ENCODE results near the gene OLIG1.
A peak's percentile ranks its signal among the peaks of the same experiment; 100 is the strongest.

Gene OLIG1, protein sequence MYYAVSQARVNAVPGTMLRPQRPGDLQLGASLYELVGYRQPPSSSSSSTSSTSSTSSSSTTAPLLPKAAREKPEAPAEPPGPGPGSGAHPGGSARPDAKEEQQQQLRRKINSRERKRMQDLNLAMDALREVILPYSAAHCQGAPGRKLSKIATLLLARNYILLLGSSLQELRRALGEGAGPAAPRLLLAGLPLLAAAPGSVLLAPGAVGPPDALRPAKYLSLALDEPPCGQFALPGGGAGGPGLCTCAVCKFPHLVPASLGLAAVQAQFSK

DNA sequence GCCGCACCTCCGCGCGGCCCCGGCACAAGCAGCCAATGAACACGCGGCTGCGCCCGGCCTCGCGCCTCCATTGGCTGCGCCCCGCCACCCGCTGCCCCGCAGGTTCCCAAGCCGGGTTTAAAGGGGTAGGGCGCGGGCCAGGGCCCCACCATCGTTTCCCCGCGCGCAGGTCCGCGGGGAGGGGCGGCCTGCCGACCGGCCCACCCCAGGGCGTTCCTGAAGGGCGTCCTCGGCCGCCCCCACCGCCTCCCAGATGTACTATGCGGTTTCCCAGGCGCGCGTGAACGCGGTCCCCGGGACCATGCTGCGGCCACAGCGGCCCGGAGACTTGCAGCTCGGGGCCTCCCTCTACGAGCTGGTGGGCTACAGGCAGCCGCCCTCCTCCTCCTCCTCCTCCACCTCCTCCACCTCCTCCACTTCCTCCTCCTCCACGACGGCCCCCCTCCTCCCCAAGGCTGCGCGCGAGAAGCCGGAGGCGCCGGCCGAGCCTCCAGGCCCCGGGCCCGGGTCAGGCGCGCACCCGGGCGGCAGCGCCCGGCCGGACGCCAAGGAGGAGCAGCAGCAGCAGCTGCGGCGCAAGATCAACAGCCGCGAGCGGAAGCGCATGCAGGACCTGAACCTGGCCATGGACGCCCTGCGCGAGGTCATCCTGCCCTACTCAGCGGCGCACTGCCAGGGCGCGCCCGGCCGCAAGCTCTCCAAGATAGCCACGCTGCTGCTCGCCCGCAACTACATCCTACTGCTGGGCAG is at the start of gene OLIG1:
TSS of gene OLIG1 (plus strand) at position 148 of the 750 bp plus-strand sequence. CDS start at position 254, 106 bp downstream.
- DNase-seq = peak; percentile 83

DNA sequence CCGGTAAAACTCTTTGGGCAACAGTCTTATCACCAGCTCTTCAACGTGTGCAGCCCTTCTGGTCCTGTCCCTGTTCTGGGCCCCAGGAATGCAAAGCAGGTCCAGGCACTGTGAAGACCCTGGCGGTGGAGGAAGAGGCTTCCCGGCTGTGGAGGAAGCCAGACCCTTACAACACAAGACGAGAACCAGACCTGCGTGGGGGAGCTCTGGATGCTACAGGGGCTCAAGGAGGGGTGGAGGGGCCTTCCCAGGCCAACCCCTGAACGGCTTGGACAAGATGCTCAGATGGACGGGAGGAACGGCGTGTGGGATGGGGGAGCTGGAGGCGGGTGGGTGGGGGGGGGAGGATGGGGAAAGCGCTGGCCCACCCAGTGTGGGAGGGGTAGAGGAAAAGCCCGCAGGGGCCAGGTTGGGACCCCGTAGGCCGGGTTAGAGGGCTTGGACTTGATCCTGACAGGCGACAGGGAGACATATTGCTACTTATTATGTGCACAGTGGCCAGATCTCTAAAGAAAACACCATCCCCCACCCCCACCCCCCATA is 49.3 kb upstream of the OLIG1 start:
- DNase-seq = no peak

DNA sequence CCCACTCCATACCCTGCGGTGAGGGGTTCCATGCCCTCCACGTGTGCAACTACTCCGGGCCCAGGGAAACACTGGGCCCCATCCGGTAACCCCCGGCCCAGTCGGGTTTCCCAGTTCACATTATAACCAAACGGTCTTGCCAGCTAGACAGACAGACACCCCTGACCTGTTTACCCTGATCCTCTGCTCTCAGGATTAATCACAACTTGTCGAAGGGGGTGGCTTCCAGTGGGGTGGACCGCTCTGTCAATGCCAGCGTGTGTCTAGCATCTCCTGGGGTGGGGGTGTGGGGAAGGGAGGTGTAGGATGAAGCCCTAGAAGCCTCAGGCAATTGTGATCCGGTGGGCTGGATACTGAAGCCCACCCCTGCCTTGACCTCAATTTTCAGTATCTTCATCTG is 48.8 kb upstream of the OLIG1 start:
- no peak for DNase-seq

DNA sequence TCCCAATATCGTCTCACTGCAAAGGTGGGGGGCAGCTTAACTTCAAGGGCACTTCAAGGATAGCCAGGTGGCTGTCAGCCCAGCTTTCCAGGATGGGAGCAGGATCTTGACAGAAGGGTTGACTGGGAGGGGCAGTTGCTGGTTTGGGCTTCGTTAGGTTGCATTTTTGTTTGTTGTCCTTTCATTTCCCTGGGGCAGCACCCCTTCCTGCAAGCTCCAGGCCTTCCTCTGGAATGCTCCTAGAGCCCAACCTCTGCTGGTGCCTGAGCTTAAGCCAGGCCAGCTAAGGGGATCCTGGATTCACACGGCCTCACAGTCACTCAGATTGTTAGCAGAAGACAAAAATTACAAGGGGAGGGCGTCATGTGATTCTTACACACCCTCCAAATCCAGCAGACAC is 48.3 kb upstream of the OLIG1 start:
- DNase-seq = no peak

DNA sequence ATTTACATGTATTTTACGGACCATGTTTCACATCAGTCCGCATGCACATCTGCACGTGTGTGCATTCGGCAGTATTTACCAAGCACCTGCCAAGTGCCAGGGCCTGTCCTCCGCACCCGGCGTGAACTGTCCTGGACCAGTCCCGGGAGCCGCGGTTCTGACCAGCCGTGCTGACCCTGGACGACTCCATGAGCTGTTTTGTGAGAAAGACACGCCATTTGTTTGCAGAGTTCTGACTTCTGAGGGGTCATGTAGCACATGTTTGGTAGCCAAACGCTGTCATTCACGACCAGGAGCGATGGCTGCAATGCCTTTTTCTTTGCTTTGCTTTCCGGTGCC is 47.5 kb upstream of the OLIG1 start:
- no peak for DNase-seq

DNA sequence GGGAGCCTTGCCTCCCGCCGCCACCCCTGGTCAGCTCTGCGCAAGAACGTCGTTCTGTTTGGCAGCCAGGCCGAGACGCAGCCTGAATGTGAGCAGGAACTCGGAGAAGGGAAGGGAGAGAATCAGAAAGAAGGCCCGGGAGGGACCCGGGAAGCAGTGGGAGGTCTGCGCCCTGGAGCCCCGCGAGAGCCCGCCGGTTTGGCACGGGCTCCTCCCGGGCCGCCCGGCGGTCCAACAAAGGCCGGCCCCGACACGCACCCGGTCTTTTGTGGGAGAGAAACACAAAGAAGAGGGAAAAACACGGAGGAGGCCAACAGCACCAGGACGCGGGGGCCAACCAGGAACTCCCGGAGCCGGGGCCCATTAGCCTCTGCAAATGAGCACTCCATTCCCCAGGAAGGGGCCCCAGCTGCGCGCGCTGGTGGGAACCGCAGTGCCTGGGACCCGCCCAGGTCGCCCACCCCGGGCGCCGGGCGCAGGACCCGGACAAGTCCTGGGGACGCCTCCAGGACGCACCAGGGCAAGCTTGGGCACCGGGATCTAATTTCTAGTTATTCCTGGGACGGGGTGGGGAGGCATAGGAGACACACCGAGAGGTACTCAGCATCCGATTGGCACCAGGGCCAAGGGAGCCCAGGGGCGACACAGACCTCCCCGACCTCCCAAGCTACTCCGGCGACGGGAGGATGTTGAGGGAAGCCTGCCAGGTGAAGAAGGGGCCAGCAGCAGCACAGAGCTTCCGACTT is 46.9 kb upstream of the OLIG1 start:
- no peak for DNase-seq

DNA sequence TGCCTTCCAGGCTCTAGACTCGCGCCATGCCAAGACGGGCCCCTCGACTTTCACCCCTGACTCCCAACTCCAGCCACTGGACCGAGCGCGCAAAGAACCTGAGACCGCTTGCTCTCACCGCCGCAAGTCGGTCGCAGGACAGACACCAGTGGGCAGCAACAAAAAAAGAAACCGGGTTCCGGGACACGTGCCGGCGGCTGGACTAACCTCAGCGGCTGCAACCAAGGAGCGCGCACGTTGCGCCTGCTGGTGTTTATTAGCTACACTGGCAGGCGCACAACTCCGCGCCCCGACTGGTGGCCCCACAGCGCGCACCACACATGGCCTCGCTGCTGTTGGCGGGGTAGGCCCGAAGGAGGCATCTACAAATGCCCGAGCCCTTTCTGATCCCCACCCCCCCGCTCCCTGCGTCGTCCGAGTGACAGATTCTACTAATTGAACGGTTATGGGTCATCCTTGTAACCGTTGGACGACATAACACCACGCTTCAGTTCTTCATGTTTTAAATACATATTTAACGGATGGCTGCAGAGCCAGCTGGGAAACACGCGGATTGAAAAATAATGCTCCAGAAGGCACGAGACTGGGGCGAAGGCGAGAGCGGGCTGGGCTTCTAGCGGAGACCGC is 46.3 kb upstream of the OLIG1 start:
- DNase-seq = peak; percentile 60

DNA sequence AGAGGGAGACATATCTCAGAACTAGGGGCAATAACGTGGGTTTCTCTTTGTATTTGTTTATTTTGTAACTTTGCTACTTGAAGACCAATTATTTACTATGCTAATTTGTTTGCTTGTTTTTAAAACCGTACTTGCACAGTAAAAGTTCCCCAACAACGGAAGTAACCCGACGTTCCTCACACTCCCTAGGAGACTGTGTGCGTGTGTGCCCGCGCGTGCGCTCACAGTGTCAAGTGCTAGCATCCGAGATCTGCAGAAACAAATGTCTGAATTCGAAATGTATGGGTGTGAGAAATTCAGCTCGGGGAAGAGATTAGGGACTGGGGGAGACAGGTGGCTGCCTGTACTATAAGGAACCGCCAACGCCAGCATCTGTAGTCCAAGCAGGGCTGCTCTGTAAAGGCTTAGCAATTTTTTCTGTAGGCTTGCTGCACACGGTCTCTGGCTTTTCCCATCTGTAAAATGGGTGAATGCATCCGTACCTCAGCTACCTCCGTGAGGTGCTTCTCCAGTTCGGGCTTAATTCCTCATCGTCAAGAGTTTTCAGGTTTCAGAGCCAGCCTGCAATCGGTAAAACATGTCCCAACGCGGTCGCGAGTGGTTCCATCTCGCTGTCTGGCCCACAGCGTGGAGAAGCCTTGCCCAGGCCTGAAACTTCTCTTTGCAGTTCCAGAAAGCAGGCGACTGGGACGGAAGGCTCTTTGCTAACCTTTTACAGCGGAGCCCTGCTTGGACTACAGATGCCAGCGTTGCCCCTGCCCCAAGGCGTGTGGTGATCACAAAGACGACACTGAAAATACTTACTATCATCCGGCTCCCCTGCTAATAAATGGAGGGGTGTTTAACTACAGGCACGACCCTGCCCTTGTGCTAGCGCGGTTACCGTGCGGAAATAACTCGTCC is 45.5 kb upstream of the OLIG1 start:
- peak; percentile 62 for DNase-seq

DNA sequence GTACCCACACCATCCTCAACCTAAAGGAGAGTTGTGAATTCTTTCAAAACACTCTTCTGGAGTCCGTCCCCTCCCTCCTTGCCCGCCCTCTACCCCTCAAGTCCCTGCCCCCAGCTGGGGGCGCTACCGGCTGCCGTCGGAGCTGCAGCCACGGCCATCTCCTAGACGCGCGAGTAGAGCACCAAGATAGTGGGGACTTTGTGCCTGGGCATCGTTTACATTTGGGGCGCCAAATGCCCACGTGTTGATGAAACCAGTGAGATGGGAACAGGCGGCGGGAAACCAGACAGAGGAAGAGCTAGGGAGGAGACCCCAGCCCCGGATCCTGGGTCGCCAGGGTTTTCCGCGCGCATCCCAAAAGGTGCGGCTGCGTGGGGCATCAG is 44.8 kb upstream of the OLIG1 start:
- peak; percentile 88 for DNase-seq

DNA sequence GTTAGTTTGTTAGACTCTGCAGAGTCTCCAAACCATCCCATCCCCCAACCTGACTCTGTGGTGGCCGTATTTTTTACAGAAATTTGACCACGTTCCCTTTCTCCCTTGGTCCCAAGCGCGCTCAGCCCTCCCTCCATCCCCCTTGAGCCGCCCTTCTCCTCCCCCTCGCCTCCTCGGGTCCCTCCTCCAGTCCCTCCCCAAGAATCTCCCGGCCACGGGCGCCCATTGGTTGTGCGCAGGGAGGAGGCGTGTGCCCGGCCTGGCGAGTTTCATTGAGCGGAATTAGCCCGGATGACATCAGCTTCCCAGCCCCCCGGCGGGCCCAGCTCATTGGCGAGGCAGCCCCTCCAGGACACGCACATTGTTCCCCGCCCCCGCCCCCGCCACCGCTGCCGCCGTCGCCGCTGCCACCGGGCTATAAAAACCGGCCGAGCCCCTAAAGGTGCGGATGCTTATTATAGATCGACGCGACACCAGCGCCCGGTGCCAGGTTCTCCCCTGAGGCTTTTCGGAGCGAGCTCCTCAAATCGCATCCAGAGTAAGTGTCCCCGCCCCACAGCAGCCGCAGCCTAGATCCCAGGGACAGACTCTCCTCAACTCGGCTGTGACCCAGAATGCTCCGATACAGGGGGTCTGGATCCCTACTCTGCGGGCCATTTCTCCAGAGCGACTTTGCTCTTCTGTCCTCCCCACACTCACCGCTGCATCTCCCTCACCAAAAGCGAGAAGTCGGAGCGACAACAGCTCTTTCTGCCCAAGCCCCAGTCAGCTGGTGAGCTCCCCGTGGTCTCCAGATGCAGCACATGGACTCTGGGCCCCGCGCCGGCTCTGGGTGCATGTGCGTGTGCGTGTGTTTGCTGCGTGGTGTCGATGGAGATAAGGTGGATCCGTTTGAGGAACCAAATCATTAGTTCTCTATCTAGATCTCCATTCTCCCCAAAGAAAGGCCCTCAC is 44.2 kb upstream of the OLIG1 start, which contains the start of gene OLIG2:
TSS of gene OLIG2 (plus strand) at position 447 of the 954 bp plus-strand sequence. CDS start 928 bp downstream, outside the sequence.
- peak; percentile 99 for DNase-seq

DNA sequence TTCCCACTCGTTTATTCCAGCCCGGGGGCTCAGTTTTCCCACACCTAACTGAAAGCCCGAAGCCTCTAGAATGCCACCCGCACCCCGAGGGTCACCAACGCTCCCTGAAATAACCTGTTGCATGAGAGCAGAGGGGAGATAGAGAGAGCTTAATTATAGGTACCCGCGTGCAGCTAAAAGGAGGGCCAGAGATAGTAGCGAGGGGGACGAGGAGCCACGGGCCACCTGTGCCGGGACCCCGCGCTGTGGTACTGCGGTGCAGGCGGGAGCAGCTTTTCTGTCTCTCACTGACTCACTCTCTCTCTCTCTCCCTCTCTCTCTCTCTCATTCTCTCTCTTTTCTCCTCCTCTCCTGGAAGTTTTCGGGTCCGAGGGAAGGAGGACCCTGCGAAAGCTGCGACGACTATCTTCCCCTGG is 43.5 kb upstream of the OLIG1 start:
- DNase-seq = no peak

DNA sequence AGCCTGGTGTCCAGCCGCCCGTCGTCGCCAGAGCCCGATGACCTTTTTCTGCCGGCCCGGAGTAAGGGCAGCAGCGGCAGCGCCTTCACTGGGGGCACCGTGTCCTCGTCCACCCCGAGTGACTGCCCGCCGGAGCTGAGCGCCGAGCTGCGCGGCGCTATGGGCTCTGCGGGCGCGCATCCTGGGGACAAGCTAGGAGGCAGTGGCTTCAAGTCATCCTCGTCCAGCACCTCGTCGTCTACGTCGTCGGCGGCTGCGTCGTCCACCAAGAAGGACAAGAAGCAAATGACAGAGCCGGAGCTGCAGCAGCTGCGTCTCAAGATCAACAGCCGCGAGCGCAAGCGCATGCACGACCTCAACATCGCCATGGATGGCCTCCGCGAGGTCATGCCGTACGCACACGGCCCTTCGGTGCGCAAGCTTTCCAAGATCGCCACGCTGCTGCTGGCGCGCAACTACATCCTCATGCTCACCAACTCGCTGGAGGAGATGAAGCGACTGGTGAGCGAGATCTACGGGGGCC is 43.0 kb upstream of the OLIG1 start:
- peak; percentile 31 for DNase-seq

DNA sequence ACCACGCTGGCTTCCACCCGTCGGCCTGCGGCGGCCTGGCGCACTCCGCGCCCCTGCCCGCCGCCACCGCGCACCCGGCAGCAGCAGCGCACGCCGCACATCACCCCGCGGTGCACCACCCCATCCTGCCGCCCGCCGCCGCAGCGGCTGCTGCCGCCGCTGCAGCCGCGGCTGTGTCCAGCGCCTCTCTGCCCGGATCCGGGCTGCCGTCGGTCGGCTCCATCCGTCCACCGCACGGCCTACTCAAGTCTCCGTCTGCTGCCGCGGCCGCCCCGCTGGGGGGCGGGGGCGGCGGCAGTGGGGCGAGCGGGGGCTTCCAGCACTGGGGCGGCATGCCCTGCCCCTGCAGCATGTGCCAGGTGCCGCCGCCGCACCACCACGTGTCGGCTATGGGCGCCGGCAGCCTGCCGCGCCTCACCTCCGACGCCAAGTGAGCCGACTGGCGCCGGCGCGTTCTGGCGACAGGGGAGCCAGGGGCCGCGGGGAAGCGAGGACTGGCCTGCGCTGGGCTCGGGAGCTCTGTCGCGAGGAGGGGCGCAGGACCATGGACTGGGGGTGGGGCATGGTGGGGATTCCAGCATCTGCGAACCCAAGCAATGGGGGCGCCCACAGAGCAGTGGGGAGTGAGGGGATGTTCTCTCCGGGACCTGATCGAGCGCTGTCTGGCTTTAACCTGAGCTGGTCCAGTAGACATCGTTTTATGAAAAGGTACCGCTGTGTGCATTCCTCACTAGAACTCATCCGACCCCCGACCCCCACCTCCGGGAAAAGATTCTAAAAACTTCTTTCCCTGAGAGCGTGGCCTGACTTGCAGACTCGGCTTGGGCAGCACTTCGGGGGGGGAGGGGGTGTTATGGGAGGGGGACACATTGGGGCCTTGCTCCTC is 42.3 kb upstream of the OLIG1 start:
- DNase-seq = no peak

DNA sequence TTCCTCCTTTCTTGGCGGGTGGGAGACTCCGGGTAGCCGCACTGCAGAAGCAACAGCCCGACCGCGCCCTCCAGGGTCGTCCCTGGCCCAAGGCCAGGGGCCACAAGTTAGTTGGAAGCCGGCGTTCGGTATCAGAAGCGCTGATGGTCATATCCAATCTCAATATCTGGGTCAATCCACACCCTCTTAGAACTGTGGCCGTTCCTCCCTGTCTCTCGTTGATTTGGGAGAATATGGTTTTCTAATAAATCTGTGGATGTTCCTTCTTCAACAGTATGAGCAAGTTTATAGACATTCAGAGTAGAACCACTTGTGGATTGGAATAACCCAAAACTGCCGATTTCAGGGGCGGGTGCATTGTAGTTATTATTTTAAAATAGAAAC is 41.7 kb upstream of the OLIG1 start:
- DNase-seq = no peak

DNA sequence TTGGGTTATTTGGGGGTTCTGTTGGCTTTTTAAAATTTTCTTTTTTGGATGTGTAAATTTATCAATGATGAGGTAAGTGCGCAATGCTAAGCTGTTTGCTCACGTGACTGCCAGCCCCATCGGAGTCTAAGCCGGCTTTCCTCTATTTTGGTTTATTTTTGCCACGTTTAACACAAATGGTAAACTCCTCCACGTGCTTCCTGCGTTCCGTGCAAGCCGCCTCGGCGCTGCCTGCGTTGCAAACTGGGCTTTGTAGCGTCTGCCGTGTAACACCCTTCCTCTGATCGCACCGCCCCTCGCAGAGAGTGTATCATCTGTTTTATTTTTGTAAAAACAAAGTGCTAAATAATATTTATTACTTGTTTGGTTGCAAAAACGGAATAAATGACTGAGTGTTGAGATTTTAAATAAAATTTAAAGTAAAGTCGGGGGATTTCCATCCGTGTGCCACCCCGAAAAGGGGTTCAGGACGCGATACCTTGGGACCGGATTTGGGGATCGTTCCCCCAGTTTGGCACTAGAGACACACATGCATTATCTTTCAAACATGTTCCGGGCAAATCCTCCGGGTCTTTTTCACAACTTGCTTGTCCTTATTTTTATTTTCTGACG is 41.1 kb upstream of the OLIG1 start:
- no peak for DNase-seq

DNA sequence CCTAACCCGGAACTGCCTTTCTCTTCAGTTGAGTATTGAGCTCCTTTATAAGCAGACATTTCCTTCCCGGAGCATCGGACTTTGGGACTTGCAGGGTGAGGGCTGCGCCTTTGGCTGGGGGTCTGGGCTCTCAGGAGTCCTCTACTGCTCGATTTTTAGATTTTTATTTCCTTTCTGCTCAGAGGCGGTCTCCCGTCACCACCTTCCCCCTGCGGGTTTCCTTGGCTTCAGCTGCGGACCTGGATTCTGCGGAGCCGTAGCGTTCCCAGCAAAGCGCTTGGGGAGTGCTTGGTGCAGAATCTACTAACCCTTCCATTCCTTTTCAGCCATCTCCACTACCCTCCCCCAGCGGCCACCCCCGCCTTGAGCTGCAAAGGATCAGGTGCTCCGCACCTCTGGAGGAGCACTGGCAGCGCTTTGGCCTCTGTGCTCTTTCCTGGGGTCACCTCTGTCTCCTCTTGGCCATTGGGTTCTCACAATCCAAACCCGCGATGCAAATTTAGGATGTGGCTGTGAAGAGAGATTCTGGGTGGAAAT is 40.5 kb upstream of the OLIG1 start:
- no peak for DNase-seq

DNA sequence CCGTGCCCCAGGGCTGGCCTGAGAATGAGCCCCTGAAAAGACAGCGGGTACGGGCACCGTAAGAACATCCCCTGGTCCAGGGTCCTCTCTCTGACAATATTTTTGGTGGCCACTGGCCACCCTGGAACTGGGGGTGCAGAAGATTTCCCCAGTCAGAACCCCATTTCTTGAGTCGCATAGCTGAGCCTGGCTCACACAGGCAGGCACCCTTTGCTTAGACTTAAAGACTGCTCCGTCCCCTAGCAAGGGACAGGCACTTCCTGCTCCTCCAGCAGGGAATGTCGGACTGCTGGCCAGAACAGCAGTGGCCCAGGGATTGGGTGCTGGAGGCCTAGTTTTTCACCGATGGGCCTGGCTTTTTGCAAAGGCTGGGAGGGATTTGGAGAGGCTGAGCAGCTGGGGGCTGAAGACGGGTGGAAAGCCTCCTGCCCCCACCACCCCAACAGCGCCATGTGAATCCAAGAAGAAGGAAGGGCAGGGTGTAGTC is 39.9 kb upstream of the OLIG1 start:
- DNase-seq = no peak

DNA sequence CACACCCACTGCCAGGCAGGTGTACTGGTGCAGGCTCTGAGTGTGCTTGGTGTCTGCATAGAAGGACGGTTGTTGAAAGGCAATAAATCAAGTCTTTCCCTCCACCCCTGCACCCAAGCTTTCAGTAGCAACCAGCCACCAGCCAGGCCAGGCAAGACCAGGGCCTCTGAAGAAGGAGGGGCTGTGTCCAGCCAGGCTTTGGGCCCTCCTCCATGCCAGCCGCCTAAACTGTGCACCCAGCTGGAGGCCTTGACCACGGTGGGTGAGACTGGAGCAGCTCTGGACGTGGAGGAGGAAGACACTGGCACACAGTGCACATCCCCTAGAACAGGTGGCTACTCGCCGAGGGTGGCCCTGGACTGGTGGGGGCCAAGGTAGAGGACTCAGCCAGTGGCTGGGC is 39.3 kb upstream of the OLIG1 start:
- no peak for DNase-seq
